Suppressor macrophage (primary cell): ENCODE data around the gene DAAM2.
A peak's percentile ranks its signal among the peaks of the same experiment; 100 is the strongest.

Source experiments
- DNase-seq, 4 experiments: peaks; one replicate each; pipeline ENCODE4 v3.0.0-alpha.2; 2020 to 2022

The DAAM2 gene

GRCh38 chr6:39889229-39889628 is 97.1 kb downstream of the DAAM2 start:
- DNase-seq = no peak

- no peak for DNase-seq
Observed at GRCh38 chr6:39891353-39891752, 99.2 kb downstream of the DAAM2 start.

GRCh38 chr6:39891976-39892375 is 99.8 kb downstream of the DAAM2 start:
- no peak for DNase-seq

GRCh38 chr6:39892490-39893129 is 100.4 kb downstream of the DAAM2 start:
- peak; percentile 52 to 76 (median 62) for DNase-seq

- DNase-seq = no peak
Observed at GRCh38 chr6:39893286-39893685, 101.1 kb downstream of the DAAM2 start.

GRCh38 chr6:39896701-39897100 is 104.5 kb downstream of the DAAM2 start:
- DNase-seq = no peak

- no peak for DNase-seq
Observed at GRCh38 chr6:39897698-39898097, 105.5 kb downstream of the DAAM2 start.

GRCh38 chr6:39898625-39899024 is 106.4 kb downstream of the DAAM2 start:
- no peak for DNase-seq

- DNase-seq = no peak
Observed at GRCh38 chr6:39899554-39900295, 107.5 kb downstream of the DAAM2 start.

GRCh38 chr6:39901116-39901655 is 109.0 kb downstream of the DAAM2 start:
- no peak for DNase-seq

- DNase-seq = no peak
Observed at GRCh38 chr6:39901670-39902069, 109.5 kb downstream of the DAAM2 start.

- DNase-seq = no peak
Observed at GRCh38 chr6:39902136-39902535, 110.0 kb downstream of the DAAM2 start.

- no peak for DNase-seq
Observed at GRCh38 chr6:39902786-39903465, 110.8 kb downstream of the DAAM2 start.

- DNase-seq = no peak
Observed at GRCh38 chr6:39903656-39904055, 111.5 kb downstream of the DAAM2 start.

GRCh38 chr6:39904946-39905639 is 112.9 kb downstream of the DAAM2 start:
- no peak for DNase-seq

- no peak for DNase-seq
Observed at GRCh38 chr6:39905640-39905975, 113.4 kb downstream of the DAAM2 start.

GRCh38 chr6:39906318-39906761 is 114.2 kb downstream of the DAAM2 start:
- DNase-seq = no peak

GRCh38 chr6:39907871-39908575 is 115.8 kb downstream of the DAAM2 start:
- no peak for DNase-seq

- DNase-seq = no peak
Observed at GRCh38 chr6:39908838-39909583, 116.8 kb downstream of the DAAM2 start.

- DNase-seq = no peak
Observed at GRCh38 chr6:39909701-39910100, 117.5 kb downstream of the DAAM2 start.

GRCh38 chr6:39910164-39910563 is 118.0 kb downstream of the DAAM2 start:
- DNase-seq = no peak

GRCh38 chr6:39910744-39911143 is 118.6 kb downstream of the DAAM2 start:
- no peak for DNase-seq
